WTC11 (cell line): Measurements from ENCODE around the gene MX2. TPM values are rescaled to one million over a fixed set of nuclear protein-coding genes. Genes with fewer than 3 reads are reported as not detected.

Experiments
- ATAC-seq: fragments of 200-7000 bp; cut with Tn5 transposase; 2 replicates; pipeline ENCODE4 v1.10.0; 2021; ENCODE audit warnings: mild to moderate bottlenecking, moderate library complexity
- CTCF ChIA-PET: fragments of 300-600 bp; sonication (Branson Sonifier 250); formaldehyde crosslinking; loops from one replicate; lab custom pipeline; 2021; ENCODE audit warnings: antibody characterized with exemption; lab: Charles Lee
- POLR2A ChIA-PET: fragments of 350-600 bp; sonication (Branson Sonifier 250); formaldehyde crosslinking; loops from one replicate; lab custom pipeline; 2021; ENCODE audit warnings: antibody characterized with exemption; lab: Charles Lee
- DNase-seq: peaks from one replicate; pipeline ENCODE4 v3.0.0; 2021; ENCODE audit warnings: low spot score
- H3K27ac Mint-ChIP-seq: 2 replicates; pipeline ENCODE4 v1.8.0; 2021; ENCODE audit warnings: mixed read lengths
- H3K27me3 Mint-ChIP-seq: 2 replicates; pipeline ENCODE4 v1.8.0; 2021; ENCODE audit warnings: low read depth, mild to moderate bottlenecking, moderate library complexity, mixed read lengths
- H3K36me3 Mint-ChIP-seq: 2 replicates; pipeline ENCODE4 v1.8.0; 2021; ENCODE audit warnings: mixed read lengths
- H3K4me1 Mint-ChIP-seq: 2 replicates; pipeline ENCODE4 v1.8.0; 2022; ENCODE audit warnings: mixed read lengths
- H3K4me3 Mint-ChIP-seq: 2 replicates; pipeline ENCODE4 v1.8.0; 2021; ENCODE audit warnings: mild to moderate bottlenecking, moderate library complexity, mixed read lengths
- H3K9me3 Mint-ChIP-seq: 2 replicates; pipeline ENCODE4 v1.8.0; 2021; ENCODE audit warnings: mixed read lengths
- ATF1 ChIP-seq: sonication (generic); formaldehyde crosslinking; IDR thresholded peaks from 2 replicates; pipeline ENCODE4 v1.8.1; 2023; ENCODE audit warnings: mild to moderate bottlenecking, moderate library complexity, missing genetic modification reagents
- CREB1 ChIP-seq: sonication (generic); formaldehyde crosslinking; IDR thresholded peaks from 2 replicates; pipeline ENCODE4 v1.8.0; 2023; ENCODE audit warnings: mild to moderate bottlenecking, missing genetic modification reagents
- E2F4 ChIP-seq: sonication (generic); formaldehyde crosslinking; IDR thresholded peaks from 2 replicates; pipeline ENCODE4 v1.8.1; 2022; ENCODE audit warnings: low read depth, mild to moderate bottlenecking, moderate library complexity, missing genetic modification reagents, borderline replicate concordance
- E2F5 ChIP-seq: sonication (generic); formaldehyde crosslinking; IDR thresholded peaks from 2 replicates; pipeline ENCODE4 v1.8.1; 2022; ENCODE audit warnings: mild to moderate bottlenecking, moderate library complexity, missing genetic modification reagents
- FOXJ3 ChIP-seq: sonication (generic); formaldehyde crosslinking; IDR thresholded peaks from 2 replicates; pipeline ENCODE4 v1.9.0; 2021; ENCODE audit warnings: missing genetic modification reagents, mild to moderate bottlenecking, borderline replicate concordance
- HMGA2 ChIP-seq: fragments of 250-450 bp; sonication (Bioruptor Pico); IDR thresholded peaks from 2 replicates; pipeline ENCODE4 v1.4.0; 2021; ENCODE audit warnings: mild to moderate bottlenecking, moderate library complexity
- IRF1 ChIP-seq: sonication (generic); formaldehyde crosslinking; IDR thresholded peaks from 2 replicates; pipeline ENCODE4 v1.8.0; 2023; ENCODE audit warnings: missing genetic modification reagents
- JUN ChIP-seq: sonication (generic); formaldehyde crosslinking; IDR thresholded peaks from 2 replicates; pipeline ENCODE4 v1.8.0; 2023; ENCODE audit warnings: mild to moderate bottlenecking, missing genetic modification reagents
- MAX ChIP-seq: sonication (generic); formaldehyde crosslinking; IDR thresholded peaks from 2 replicates; pipeline ENCODE4 v1.8.0; 2022; ENCODE audit warnings: mild to moderate bottlenecking, missing genetic modification reagents
- NFE2L1 ChIP-seq: sonication (generic); formaldehyde crosslinking; IDR thresholded peaks from 2 replicates; pipeline ENCODE4 v1.8.1; 2023; ENCODE audit warnings: missing genetic modification reagents
- OVOL2 ChIP-seq: fragments of 250-450 bp; sonication (Bioruptor Pico); IDR thresholded peaks from 2 replicates; pipeline ENCODE4 v1.9.0; 2021; ENCODE audit warnings: mild to moderate bottlenecking, borderline replicate concordance
- PREB ChIP-seq: sonication (generic); formaldehyde crosslinking; IDR thresholded peaks from 2 replicates; pipeline ENCODE4 v1.8.1; 2022; ENCODE audit warnings: mild to moderate bottlenecking, missing genetic modification reagents, moderate library complexity, borderline replicate concordance
- PRRX2 ChIP-seq: fragments of 250-450 bp; sonication (Bioruptor Pico); IDR thresholded peaks from 2 replicates; pipeline ENCODE4 v1.8.0; 2021; ENCODE audit warnings: mild to moderate bottlenecking
- SMAD4 ChIP-seq: sonication (generic); formaldehyde crosslinking; IDR thresholded peaks from 2 replicates; pipeline ENCODE4 v1.8.0; 2022; ENCODE audit warnings: mild to moderate bottlenecking, missing genetic modification reagents
- TP53 ChIP-seq: sonication (generic); formaldehyde crosslinking; IDR thresholded peaks from 2 replicates; pipeline ENCODE4 v1.8.1; 2023; ENCODE audit warnings: mild to moderate bottlenecking, missing genetic modification reagents
- ZBTB43 ChIP-seq: sonication (generic); formaldehyde crosslinking; IDR thresholded peaks from 2 replicates; pipeline ENCODE4 v1.8.1; 2023; ENCODE audit warnings: mild to moderate bottlenecking, missing genetic modification reagents
- ZNF138 ChIP-seq: sonication (generic); formaldehyde crosslinking; conservative IDR thresholded peaks from 2 replicates; pipeline ENCODE4 v1.8.1; 2022; ENCODE audit warnings: mild to moderate bottlenecking, moderate library complexity, missing genetic modification reagents
- ZNF263 ChIP-seq: sonication (generic); formaldehyde crosslinking; IDR thresholded peaks from 2 replicates; pipeline ENCODE4 v1.8.1; 2022; ENCODE audit warnings: low read depth, mild to moderate bottlenecking, moderate library complexity, missing genetic modification reagents
- ZNF317 ChIP-seq: sonication (generic); formaldehyde crosslinking; IDR thresholded peaks from 2 replicates; pipeline ENCODE4 v1.8.1; 2023; ENCODE audit warnings: low read depth, mild to moderate bottlenecking, moderate library complexity, missing genetic modification reagents, borderline replicate concordance
- ZNF512 ChIP-seq: sonication (generic); formaldehyde crosslinking; IDR thresholded peaks from 2 replicates; pipeline ENCODE4 v1.8.1; 2022; ENCODE audit warnings: missing genetic modification reagents, borderline replicate concordance
- total RNA-seq: library from RNA; stranded (reverse); gene quantifications from 3 replicates; pipeline ENCODE4 v1.2.3, GENCODE V29; 2021

The MX2 gene
- total RNA-seq, 1 experiment from 2014 or later, result 2.6 TPM

- no peak overlapping the region for H3K27ac Mint-ChIP-seq
- TF ChIP-seq NFE2L1 (CRISPR knock-in tag) (no peak), ZNF138 (CRISPR knock-in tag) (no peak), PRRX2 (CRISPR knock-in tag) (no peak), PREB (CRISPR knock-in tag) (no peak), IRF1 (CRISPR knock-in tag) (no peak), E2F4 (CRISPR knock-in tag) (no peak), MAX (no peak), HMGA2 (CRISPR knock-in tag) (no peak), ZBTB43 (no peak), OVOL2 (CRISPR knock-in tag) (no peak)
- H3K4me1 Mint-ChIP-seq, result no peaks in the 10 kb centered on the region
- H3K4me3 Mint-ChIP-seq, result no peak overlapping the region
- POLR2A ChIA-PET, result no interaction called here
- H3K27me3 Mint-ChIP-seq, result no peaks in the 10 kb centered on the region
- peaks cover 3% of the 10 kb centered on the region for H3K9me3 Mint-ChIP-seq
- ATAC-seq, result no peak
- CTCF ChIA-PET, result interaction anchor here (0.7 kb wide), 1 partner anchor 51 kb away, joined by 6 read pairs; no protein-coding TSS in a partner anchor
- DNase-seq, result no peak
- H3K36me3 Mint-ChIP-seq, result peaks cover 5% of the 10 kb centered on the region
Observed at GRCh38 chr21:41405321-41405720, 43.5 kb downstream of the MX2 start.

GRCh38 chr21:41406340-41406739 lies 44.5 kb downstream of the MX2 start:
- DNase-seq, result no peak

More at GRCh38 chr21:41406340-41406739, 44.5 kb downstream of the MX2 start:
- no peaks in the 10 kb centered on the region for H3K27me3 Mint-ChIP-seq
- H3K36me3 Mint-ChIP-seq, result peaks cover 12% of the 10 kb centered on the region
- H3K4me3 Mint-ChIP-seq, result no peak overlapping the region
- ChIA-PET CTCF (no interaction called here), POLR2A (no interaction called here)
- no peak for ATAC-seq
- H3K4me1 Mint-ChIP-seq, result no peaks in the 10 kb centered on the region
- H3K27ac Mint-ChIP-seq, result no peak overlapping the region
- TF ChIP-seq ZNF138 (CRISPR knock-in tag) (no peak), ZNF512 (no peak), SMAD4 (CRISPR knock-in tag) (no peak), JUN (CRISPR knock-in tag) (no peak), FOXJ3 (CRISPR knock-in tag) (no peak), CREB1 (no peak), TP53 (CRISPR knock-in tag) (no peak), ATF1 (CRISPR knock-in tag) (no peak), ZNF263 (no peak), PRRX2 (CRISPR knock-in tag) (no peak), ZNF317 (CRISPR knock-in tag) (no peak), E2F5 (CRISPR knock-in tag) (no peak)
- peaks cover 11% of the 10 kb centered on the region for H3K9me3 Mint-ChIP-seq
